SKM-1 treated with dmso at 0.1 percent for 144 hours (cell line): ENCODE data around the gene C1orf21.
A peak's percentile ranks its signal among the peaks of the same experiment; 100 is the strongest.

Experiments used
- DNase-seq: peaks from one replicate; lab custom pipeline; 2025; ENCODE audit not compliant: unreplicated experiment; lab: John Stamatoyannopoulos, UW

The C1orf21 gene

GRCh38 chr1:184482136-184482535 lies 95.3 kb downstream of the C1orf21 start:
- DNase-seq = no peak

DNA sequence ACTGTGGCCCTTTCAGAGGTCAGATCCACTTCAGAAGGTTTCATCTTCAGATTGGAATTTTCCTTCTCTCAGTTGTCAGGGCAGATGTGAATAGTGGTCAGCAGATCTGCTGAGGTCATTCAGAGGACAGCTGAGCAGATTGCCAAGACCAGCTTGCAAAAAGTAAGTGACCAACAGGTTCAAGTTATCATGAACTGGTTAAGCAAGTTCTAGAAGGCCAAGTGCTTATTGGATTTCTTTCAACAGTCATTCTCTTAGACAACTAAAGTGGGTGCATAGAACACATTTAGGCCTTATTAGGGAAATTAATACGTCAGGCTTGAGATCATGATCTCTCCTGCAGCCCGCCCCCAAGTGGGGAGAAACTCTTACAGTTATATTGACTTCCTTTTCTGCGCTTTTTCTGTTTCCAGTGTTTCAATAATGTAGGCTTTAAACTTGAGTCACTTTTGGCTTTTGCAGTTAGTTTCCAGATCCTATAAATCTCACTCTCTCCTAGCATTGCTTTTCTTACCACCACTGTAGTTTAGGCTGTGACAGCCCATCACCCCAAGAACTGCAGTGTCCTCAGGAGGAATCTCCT lies 96.4 kb downstream of the C1orf21 start:
- no peak for DNase-seq

DNA sequence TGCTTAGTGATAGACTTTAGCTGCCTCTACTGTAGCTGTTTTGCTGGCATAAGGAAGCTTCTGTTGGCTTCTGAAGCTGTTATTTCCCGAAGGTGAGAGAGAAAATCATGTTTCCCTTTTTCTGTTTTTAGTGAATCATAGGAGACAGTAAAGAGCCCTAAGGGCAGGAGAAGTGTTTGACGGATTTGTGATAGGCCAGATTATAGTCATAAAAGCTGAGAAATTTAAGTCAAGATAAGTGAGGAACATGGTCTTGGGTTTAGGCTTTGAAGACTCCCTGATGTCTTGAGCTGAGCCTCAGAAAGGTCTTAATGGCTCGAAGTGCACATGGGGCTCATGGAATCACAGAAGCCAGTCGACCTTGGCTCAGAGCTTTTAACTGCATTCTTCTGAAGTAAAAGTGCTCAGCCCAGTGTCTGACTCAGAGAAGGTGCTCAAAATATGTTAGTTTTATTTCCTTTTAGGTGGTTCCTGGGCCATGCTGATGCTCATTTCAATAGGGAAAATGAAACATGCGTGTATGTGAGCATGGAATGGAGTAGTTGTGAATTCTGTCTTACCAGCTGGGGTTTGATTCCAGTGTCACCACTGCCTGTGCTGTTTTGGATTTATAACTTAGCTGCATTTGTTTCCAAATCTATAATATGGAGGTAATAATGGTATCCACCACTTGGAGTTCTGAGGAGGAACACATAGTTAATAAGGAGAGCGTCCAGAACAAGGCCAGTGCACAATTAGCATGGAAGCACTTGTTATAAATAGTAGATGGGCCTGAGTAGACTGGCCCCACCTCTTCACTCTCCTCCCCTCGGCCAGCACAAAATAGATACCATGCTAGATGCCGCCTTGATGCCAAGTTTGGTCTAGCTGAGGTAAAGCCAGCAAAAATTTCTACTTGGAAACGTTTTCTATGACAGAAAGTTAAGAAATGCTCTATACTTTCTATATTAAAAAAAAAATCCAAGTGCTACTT lies 99.2 kb downstream of the C1orf21 start:
- DNase-seq = no peak

GRCh38 chr1:184486761-184487445 lies 100.1 kb downstream of the C1orf21 start:
- DNase-seq = peak; percentile 73

GRCh38 chr1:184487531-184488193 lies 100.8 kb downstream of the C1orf21 start:
- no peak for DNase-seq

DNA sequence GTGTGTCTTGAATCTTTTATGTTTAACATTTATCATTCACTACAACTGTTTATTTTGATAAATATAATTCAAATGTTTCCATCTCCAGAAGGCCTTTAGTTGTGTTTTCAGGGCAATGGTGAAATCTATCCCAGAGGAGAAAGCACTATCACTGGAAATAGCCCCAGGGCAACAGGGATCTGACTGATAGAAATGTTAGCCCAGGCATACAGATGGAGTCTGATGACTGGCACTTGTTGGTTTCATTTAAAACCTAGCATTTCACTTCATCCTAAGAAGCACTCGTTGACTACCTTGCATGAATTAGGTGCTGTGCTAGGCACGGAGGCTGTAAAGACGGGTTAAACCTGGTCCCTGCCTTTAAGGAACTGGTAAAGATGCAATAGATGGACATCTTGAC lies 103.1 kb downstream of the C1orf21 start:
- DNase-seq = no peak

GRCh38 chr1:184492536-184492935 lies 105.7 kb downstream of the C1orf21 start:
- DNase-seq = no peak

DNA sequence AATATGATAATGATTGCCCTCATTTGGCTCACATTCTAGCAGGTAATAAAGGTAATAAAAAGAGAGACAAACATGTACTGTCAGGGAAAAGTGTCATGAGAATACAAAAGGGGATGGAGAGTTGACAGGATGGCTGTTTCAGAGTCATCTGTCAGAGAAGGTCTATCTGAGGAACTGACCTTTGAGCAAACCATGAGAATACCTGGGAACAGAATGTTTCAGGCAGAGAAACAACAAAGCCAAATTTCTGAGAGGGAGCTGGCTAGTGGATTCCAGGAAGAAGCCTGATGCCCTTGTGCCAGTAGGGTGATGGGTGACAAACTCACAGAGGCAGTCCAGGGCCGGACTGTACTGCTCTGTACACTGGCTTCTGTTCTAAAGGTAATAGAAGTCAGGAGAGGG lies 107.2 kb downstream of the C1orf21 start:
- DNase-seq = no peak

GRCh38 chr1:184494929-184495328 lies 108.1 kb downstream of the C1orf21 start:
- DNase-seq = no peak

DNA sequence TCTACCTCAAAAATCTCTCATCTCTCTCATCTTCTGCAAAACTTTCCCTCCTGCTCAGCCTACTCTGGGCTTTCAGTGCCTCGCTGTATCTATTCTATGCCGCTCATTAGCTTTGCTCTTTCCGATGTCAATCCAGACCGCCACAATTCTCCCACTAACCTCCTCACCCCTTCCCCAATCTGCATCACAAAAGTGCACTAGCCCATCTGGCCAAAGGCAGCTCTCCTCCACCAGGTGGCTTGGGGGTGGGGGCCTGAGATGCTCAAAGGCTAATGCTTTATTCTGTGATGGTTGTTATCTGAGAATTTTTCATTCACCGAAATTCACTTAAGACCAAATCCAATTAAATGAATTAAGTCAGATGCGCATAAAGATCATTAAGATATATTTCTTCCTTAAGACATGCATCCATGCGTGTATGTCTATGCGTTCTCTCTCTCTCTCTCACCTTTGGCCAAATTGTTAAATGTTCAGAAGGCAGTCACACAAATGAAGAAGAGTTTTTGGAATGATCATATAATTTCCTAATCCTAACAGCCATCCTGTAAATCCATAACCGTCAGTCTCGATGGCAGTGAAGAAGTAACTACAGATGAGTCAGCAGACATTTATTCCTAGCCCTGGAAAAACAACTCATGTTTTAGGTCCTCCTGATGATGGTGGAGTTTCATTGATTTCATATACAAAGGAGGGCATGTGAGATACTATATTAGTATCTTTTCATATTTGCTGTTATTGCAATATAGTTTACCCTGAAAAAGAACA lies 111.3 kb downstream of the C1orf21 start:
- no peak for DNase-seq

DNA sequence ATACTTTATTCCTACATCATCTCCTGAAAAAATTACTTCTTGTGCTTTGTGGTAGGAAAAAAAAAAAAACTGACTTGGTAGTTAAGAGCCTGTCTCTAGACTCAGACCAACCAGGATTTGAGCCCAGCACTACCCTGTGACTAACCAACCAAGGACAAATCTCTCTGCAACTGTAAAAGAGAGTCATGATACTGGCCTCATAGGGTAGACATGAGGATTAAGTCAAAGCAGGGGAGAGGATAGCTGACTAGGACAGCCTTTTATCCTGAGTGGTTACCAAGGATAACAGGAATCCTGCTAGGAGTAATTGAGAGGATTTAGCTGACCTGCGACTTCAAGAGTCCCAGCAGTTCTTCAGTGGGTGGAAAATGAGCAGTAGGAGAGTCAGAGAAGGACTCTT lies 112.8 kb downstream of the C1orf21 start:
- DNase-seq = no peak

DNA sequence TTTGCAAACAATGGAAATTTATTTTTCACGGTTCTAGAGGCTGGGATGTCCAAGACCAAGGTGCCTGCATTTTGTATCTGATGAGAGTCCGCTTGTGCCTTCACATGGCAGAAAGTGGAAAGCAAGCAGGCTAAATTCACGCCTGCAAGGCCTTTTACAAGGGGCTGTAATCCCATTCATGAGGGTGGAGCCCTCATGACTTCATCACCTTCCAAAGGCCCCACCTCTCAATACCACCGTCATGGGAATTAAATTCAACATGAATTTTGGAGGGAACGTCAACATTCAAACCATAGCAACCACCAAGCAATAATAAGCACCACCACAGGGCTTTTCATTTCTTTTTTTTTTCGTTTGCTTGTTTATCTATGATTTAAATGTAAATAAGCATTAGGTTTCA lies 115.3 kb downstream of the C1orf21 start:
- no peak for DNase-seq

DNA sequence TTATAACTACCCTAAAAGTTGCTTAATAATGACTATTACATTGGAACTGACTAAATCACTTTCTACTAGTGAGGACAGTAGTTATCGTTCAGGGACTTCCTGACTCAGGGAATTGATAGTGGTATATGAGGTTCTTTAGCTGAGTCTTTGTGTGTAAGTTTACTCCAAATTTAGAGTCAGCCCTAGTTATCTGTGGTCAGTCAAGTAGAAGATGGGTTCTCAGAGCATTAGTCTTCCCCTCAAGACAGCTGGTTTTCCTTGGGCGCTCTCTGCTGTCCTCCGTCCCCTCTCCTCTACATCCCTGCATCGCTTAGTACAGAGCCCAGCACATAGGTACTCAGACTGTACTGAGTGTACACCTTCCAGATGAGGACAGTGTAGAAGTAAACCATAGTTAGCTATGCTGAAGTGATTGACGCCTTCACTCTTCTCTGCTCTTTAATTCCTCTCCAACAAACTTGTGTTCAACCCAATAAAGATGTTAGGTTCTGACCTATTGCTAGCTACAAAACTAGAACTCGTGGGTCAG lies 116.5 kb downstream of the C1orf21 start:
- no peak for DNase-seq

GRCh38 chr1:184504040-184504954 lies 117.5 kb downstream of the C1orf21 start:
- DNase-seq = no peak

- no peak for DNase-seq
These were observed 118.1 kb downstream of the C1orf21 start for GRCh38 chr1:184504955-184505338.

GRCh38 chr1:184506481-184506880 lies 119.7 kb downstream of the C1orf21 start:
- DNase-seq = no peak

DNA sequence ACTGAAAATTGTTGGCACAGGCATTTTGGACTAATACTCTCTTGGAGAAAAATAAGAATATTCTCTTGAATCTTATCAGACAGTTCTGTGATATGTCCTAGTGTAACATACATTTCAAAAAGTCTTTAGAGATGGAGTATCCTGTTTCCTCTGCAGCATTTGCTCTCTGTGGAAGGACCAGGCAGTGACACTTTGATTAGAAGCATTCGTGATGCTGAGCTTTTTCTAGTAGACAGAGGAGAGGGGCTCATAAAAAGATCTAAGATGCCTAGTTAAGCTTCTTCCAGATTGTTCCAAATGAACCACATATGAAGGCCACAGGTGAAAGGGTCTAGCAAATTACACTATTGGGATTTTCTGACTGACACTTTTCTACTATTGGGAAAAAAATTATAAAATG lies 120.3 kb downstream of the C1orf21 start:
- DNase-seq = no peak

GRCh38 chr1:184507604-184508280 lies 120.9 kb downstream of the C1orf21 start:
- no peak for DNase-seq

- DNase-seq = no peak
These were observed 122.3 kb downstream of the C1orf21 start for GRCh38 chr1:184509105-184509504.
